DOHH2 (cell line): ENCODE results near the gene NOSIP.

Experiments
- H3F3A ChIP-seq: fragments of 200-600 bp; sonication (generic), shearing (Covaris generic); 2 replicates; pipeline ENCODE4 v1.6.0; 2016; ENCODE audit warnings: antibody characterized with exemption, mild to moderate bottlenecking; ENCODE audit not compliant: control insufficient read depth, insufficient read depth
- H3K27ac ChIP-seq: fragments of 200-600 bp; sonication (generic); 2 replicates; pipeline ENCODE4 v1.5.1; 2014; ENCODE audit warnings: low read depth, mild to moderate bottlenecking, low read length, moderate library complexity
- H3K27me3 ChIP-seq: fragments of 200-600 bp; sonication (generic); 2 replicates; pipeline ENCODE4 v1.6.1; 2014; ENCODE audit warnings: mild to moderate bottlenecking, low read length, mixed read lengths; ENCODE audit not compliant: control insufficient read depth
- H3K36me3 ChIP-seq: fragments of 200-600 bp; sonication (generic); 2 replicates; pipeline ENCODE4 v1.6.1; 2014; ENCODE audit warnings: mild to moderate bottlenecking, low read length, moderate library complexity, mixed read lengths; ENCODE audit not compliant: control insufficient read depth
- H3K4me1 ChIP-seq: fragments of 200-600 bp; sonication (generic); 2 replicates; pipeline ENCODE4 v1.6.1; 2014; ENCODE audit warnings: mild to moderate bottlenecking, low read length, mixed read lengths; ENCODE audit not compliant: control insufficient read depth
- H3K4me2 ChIP-seq: fragments of 200-600 bp; sonication (generic); 2 replicates; pipeline ENCODE4 v1.6.0; 2014; ENCODE audit warnings: mild to moderate bottlenecking, low read length, moderate library complexity
- H3K4me3 ChIP-seq: fragments of 200-600 bp; sonication (generic); 2 replicates; pipeline ENCODE4 v1.5.1; 2014; ENCODE audit warnings: mild to moderate bottlenecking, low read length, mixed read lengths
- H3K79me2 ChIP-seq: fragments of 200-600 bp; sonication (generic); 2 replicates; pipeline ENCODE4 v1.6.1; 2014; ENCODE audit warnings: mild to moderate bottlenecking, low read length, mixed read lengths; ENCODE audit not compliant: control insufficient read depth
- H3K9me2 ChIP-seq: fragments of 200-600 bp; sonication (generic); replicated peaks from 2 replicates; pipeline ENCODE4 v1.6.1; 2014; ENCODE audit warnings: mild to moderate bottlenecking, low read length, mixed read lengths; ENCODE audit not compliant: control insufficient read depth
- H3K9me3 ChIP-seq: fragments of 200-600 bp; sonication (generic); 2 replicates; pipeline ENCODE4 v1.6.1; 2014; ENCODE audit warnings: antibody characterized with exemption, low read length, mixed read lengths; ENCODE audit not compliant: control insufficient read depth, insufficient read depth
- H4K20me1 ChIP-seq: fragments of 200-600 bp; sonication (generic); 2 replicates; pipeline ENCODE4 v1.6.0; 2014; ENCODE audit warnings: low read depth, mild to moderate bottlenecking, antibody characterized with exemption, low read length, moderate library complexity; ENCODE audit not compliant: control insufficient read depth, insufficient read depth
- EZH2phosphoT487 ChIP-seq: fragments of 200-600 bp; sonication (generic); IDR thresholded peaks from 2 replicates; pipeline ENCODE4 v1.6.1; 2017; ENCODE audit warnings: borderline replicate concordance, mild to moderate bottlenecking, antibody characterized with exemption, low read length, moderate library complexity, mixed read lengths
- TF ChIP-seq, protein P1 (sequence below): fragments of 200-600 bp; sonication (generic); IDR thresholded peaks from one replicate; pipeline ENCODE4 v1.5.1; 2014; ENCODE audit warnings: antibody characterized with exemption, mild to moderate bottlenecking, low read depth, low read length; ENCODE audit not compliant: poor library complexity, severe bottlenecking

The NOSIP gene

GRCh38 chr19:49553451-49554271, 26.7 kb downstream of the NOSIP start:
- Histone ChIP-seq H3K36me3 (peaks cover 28% of the 10 kb centered on the region), H3F3A (no peaks in the 10 kb centered on the region), H3K9me2 (no peaks in the 10 kb centered on the region), H3K79me2 (no peaks in the 10 kb centered on the region), H4K20me1 (no peaks in the 10 kb centered on the region), H3K4me1 (no peaks in the 10 kb centered on the region), H3K27ac (no peak overlapping the region), H3K27me3 (no peaks in the 10 kb centered on the region), H3K4me3 (no peak overlapping the region), H3K9me3 (no peaks in the 10 kb centered on the region), H3K4me2 (no peak overlapping the region)
- TF ChIP-seq EZH2phosphoT487, result no peak
- TF ChIP-seq, protein P1, sequence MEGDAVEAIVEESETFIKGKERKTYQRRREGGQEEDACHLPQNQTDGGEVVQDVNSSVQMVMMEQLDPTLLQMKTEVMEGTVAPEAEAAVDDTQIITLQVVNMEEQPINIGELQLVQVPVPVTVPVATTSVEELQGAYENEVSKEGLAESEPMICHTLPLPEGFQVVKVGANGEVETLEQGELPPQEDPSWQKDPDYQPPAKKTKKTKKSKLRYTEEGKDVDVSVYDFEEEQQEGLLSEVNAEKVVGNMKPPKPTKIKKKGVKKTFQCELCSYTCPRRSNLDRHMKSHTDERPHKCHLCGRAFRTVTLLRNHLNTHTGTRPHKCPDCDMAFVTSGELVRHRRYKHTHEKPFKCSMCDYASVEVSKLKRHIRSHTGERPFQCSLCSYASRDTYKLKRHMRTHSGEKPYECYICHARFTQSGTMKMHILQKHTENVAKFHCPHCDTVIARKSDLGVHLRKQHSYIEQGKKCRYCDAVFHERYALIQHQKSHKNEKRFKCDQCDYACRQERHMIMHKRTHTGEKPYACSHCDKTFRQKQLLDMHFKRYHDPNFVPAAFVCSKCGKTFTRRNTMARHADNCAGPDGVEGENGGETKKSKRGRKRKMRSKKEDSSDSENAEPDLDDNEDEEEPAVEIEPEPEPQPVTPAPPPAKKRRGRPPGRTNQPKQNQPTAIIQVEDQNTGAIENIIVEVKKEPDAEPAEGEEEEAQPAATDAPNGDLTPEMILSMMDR, result no peak

GRCh38 chr19:49552749-49553148, 27.6 kb downstream of the NOSIP start:
- Histone ChIP-seq H3K27ac (no peak overlapping the region), H3K4me1 (no peaks in the 10 kb centered on the region), H3K27me3 (no peaks in the 10 kb centered on the region), H3K36me3 (peaks cover 22% of the 10 kb centered on the region), H4K20me1 (no peaks in the 10 kb centered on the region), H3K4me3 (no peak overlapping the region), H3K9me2 (no peaks in the 10 kb centered on the region), H3K9me3 (no peaks in the 10 kb centered on the region), H3K4me2 (no peak overlapping the region), H3K79me2 (no peaks in the 10 kb centered on the region), H3F3A (no peaks in the 10 kb centered on the region)
- TF ChIP-seq, protein P1, result no peak
- no peak for TF ChIP-seq EZH2phosphoT487

- TF ChIP-seq, protein P1, result no peak
- TF ChIP-seq EZH2phosphoT487, result no peak
- H3K27ac ChIP-seq, result no peak overlapping the region
Observed at GRCh38 chr19:49551531-49551930, 28.8 kb downstream of the NOSIP start.

More at GRCh38 chr19:49551531-49551930, 28.8 kb downstream of the NOSIP start:
- H3K9me2 ChIP-seq, result no peaks in the 10 kb centered on the region
- H3K4me1 ChIP-seq, result no peaks in the 10 kb centered on the region
- no peaks in the 10 kb centered on the region for H4K20me1 ChIP-seq
- H3K36me3 ChIP-seq, result peaks cover 13% of the 10 kb centered on the region
- no peaks in the 10 kb centered on the region for H3F3A ChIP-seq
- no peak overlapping the region for H3K4me2 ChIP-seq
- H3K9me3 ChIP-seq, result no peaks in the 10 kb centered on the region
- no peaks in the 10 kb centered on the region for H3K27me3 ChIP-seq
- H3K79me2 ChIP-seq, result no peaks in the 10 kb centered on the region
- H3K4me3 ChIP-seq, result no peak overlapping the region
